IMR-90 (cell line): Measurements from ENCODE around the gene KLHDC3. TPM values are rescaled to one million over a fixed set of nuclear protein-coding genes. Genes with fewer than 3 reads are reported as not detected.

Source experiments
- ATAC-seq: fragments of 200-7000 bp; cut with Tn5 transposase; 2 replicates; pipeline ENCODE4 v1.9.1; 2020; ENCODE audit warnings: low read depth, mild to moderate bottlenecking, moderate library complexity
- BruUV-seq: library from RNA; stranded (reverse); fragments of 400-500 nt; replicated peaks from 2 replicates; lab custom pipeline; 2021; lab: Mats Ljungman, UMichigan
- CTCF ChIA-PET: fragments of 300-600 bp; formaldehyde crosslinking; extraction: SDS; loops from one replicate; lab custom pipeline; 2021; ENCODE audit warnings: antibody characterized with exemption; lab: Yijun Ruan, JAX
- POLR2A ChIA-PET: fragments of 300-600 bp; sonication (Branson Sonifier 250); formaldehyde crosslinking; loops from one replicate; lab custom pipeline; 2022; ENCODE audit warnings: antibody characterized with exemption; ENCODE audit not compliant: unreplicated experiment; lab: Charles Lee
- DNase-seq: peaks from one replicate; pipeline ENCODE4 v3.0.0; 2013
- H2AFZ ChIP-seq: replicated peaks from 2 replicates; pipeline ENCODE3; 2013; ENCODE audit warnings: low read length, mild to moderate bottlenecking; ENCODE audit not compliant: poor library complexity
- H2AK5ac ChIP-seq: 2 replicates; pipeline ENCODE4 v1.6.1; 2013; ENCODE audit warnings: low read depth, low read length, inconsistent platforms
- H2AK9ac ChIP-seq: replicated peaks from 2 replicates; pipeline ENCODE3; 2013; ENCODE audit warnings: mild to moderate bottlenecking, low read depth, low read length, moderate library complexity; ENCODE audit not compliant: poor library complexity
- H2BK120ac ChIP-seq: 2 replicates; pipeline ENCODE4 v1.6.1; 2013; ENCODE audit warnings: low read depth, low read length, inconsistent platforms
- H2BK15ac ChIP-seq: 3 replicates; pipeline ENCODE4 v1.6.1; 2013; ENCODE audit warnings: low read depth, low read length, inconsistent platforms
- H2BK20ac ChIP-seq: 2 replicates; pipeline ENCODE4 v1.6.1; 2013; ENCODE audit warnings: low read depth, mild to moderate bottlenecking, inconsistent platforms, low read length, moderate library complexity
- H2BK5ac ChIP-seq: 2 replicates; pipeline ENCODE4 v1.6.1; 2013; ENCODE audit warnings: mild to moderate bottlenecking, low read depth, low read length, inconsistent platforms; ENCODE audit not compliant: poor library complexity, severe bottlenecking
- H3K14ac ChIP-seq: replicated peaks from 2 replicates; pipeline ENCODE4 v1.6.1; 2013; ENCODE audit warnings: low read depth, low read length, inconsistent platforms
- H3K18ac ChIP-seq: 2 replicates; pipeline ENCODE4 v1.6.1; 2013; ENCODE audit warnings: low read depth, low read length, control low read depth
- H3K23ac ChIP-seq: 2 replicates; pipeline ENCODE4 v1.6.1; 2013; ENCODE audit warnings: low read depth, low read length, inconsistent platforms
- H3K27ac ChIP-seq: 2 replicates; pipeline ENCODE4 v1.5.1; 2013; ENCODE audit warnings: mild to moderate bottlenecking, control low read depth, low read length; ENCODE audit not compliant: insufficient read depth
- H3K27me3 ChIP-seq: 2 replicates; pipeline ENCODE4 v1.6.1; 2013; ENCODE audit warnings: low read length; ENCODE audit not compliant: control insufficient read depth, insufficient read depth
- H3K36me3 ChIP-seq: 2 replicates; pipeline ENCODE4 v1.6.1; 2013; ENCODE audit warnings: low read length, mixed read lengths; ENCODE audit not compliant: control insufficient read depth, insufficient read depth
- H3K4ac ChIP-seq: 2 replicates; pipeline ENCODE4 v1.6.1; 2013; ENCODE audit warnings: low read depth, low read length, inconsistent platforms
- H3K4me1 ChIP-seq: 2 replicates; pipeline ENCODE4 v1.6.1; 2013; ENCODE audit warnings: low read length, mixed read lengths; ENCODE audit not compliant: control insufficient read depth, insufficient read depth
- H3K4me2 ChIP-seq: 2 replicates; pipeline ENCODE4 v1.6.1; 2013; ENCODE audit warnings: low read depth, mild to moderate bottlenecking, control low read depth, low read length, moderate library complexity
- H3K4me3 ChIP-seq: 2 replicates; pipeline ENCODE4 v1.5.1; 2013; ENCODE audit warnings: low read depth, mild to moderate bottlenecking, control low read depth, low read length, moderate library complexity; ENCODE audit not compliant: insufficient read depth
- H3K56ac ChIP-seq: 2 replicates; pipeline ENCODE4 v1.6.1; 2013; ENCODE audit warnings: low read length, inconsistent platforms; ENCODE audit not compliant: insufficient read depth; ENCODE audit errors: extremely low read depth
- H3K79me1 ChIP-seq, 2 experiments: 2 replicates each; pipeline ENCODE4 v1.6.1; 2013; ENCODE audit warnings: low read length in 2 of 2, inconsistent platforms in 1 of 2, low read depth in 1 of 2
- H3K9ac ChIP-seq: 2 replicates; pipeline ENCODE4 v1.6.1; 2013; ENCODE audit warnings: low read depth, low read length, control low read depth
- H3K9me1 ChIP-seq: 2 replicates; pipeline ENCODE4 v1.6.1; 2013; ENCODE audit warnings: low read length, inconsistent platforms; ENCODE audit not compliant: insufficient read depth
- H3K9me3 ChIP-seq: 2 replicates; pipeline ENCODE4 v1.6.1; 2013; ENCODE audit warnings: low read length; ENCODE audit not compliant: control insufficient read depth, insufficient read depth
- H4K20me1 ChIP-seq: 2 replicates; pipeline ENCODE4 v1.6.1; 2013; ENCODE audit warnings: low read length, inconsistent platforms; ENCODE audit not compliant: insufficient read depth
- H4K5ac ChIP-seq: 2 replicates; pipeline ENCODE4 v1.6.1; 2013; ENCODE audit warnings: mild to moderate bottlenecking, low read depth, low read length, control low read depth
- H4K8ac ChIP-seq, 2 experiments: 2 replicates each; pipeline ENCODE4 v1.6.1; 2013; ENCODE audit warnings: low read depth in 2 of 2, low read length in 2 of 2, control low read depth in 1 of 2, inconsistent platforms in 1 of 2
- H4K91ac ChIP-seq: 2 replicates; pipeline ENCODE4 v1.6.1; 2013; ENCODE audit warnings: low read depth, low read length, inconsistent platforms; ENCODE audit not compliant: insufficient read depth
- BHLHE40 ChIP-seq: fragments of 150-350 bp; IDR thresholded peaks from 2 replicates; pipeline ENCODE4 v1.6.1; 2016; ENCODE audit warnings: mild to moderate bottlenecking, low read depth, low read length
- CEBPB ChIP-seq: IDR thresholded peaks from 2 replicates; pipeline ENCODE4 v1.6.1; 2012; ENCODE audit warnings: low read depth, low read length, improper control_type of control experiment
- CHD1 ChIP-seq: IDR thresholded peaks from 2 replicates; pipeline ENCODE4 v1.6.1; 2012; ENCODE audit warnings: low read depth, low read length, improper control_type of control experiment
- ELK1 ChIP-seq: fragments of 150-350 bp; IDR thresholded peaks from 2 replicates; pipeline ENCODE4 v1.6.1; 2016; ENCODE audit warnings: low read depth, mild to moderate bottlenecking, low read length, moderate library complexity, borderline replicate concordance
- FOS ChIP-seq: fragments of 150-350 bp; IDR thresholded peaks from 2 replicates; pipeline ENCODE4 v1.6.1; 2016; ENCODE audit warnings: low read depth, low read length
- MAFK ChIP-seq: IDR thresholded peaks from 2 replicates; pipeline ENCODE4 v1.6.1; 2012; ENCODE audit warnings: low read depth, low read length, improper control_type of control experiment
- MAZ ChIP-seq: IDR thresholded peaks from 2 replicates; pipeline ENCODE4 v1.6.1; 2012; ENCODE audit warnings: low read depth, mild to moderate bottlenecking, low read length, improper control_type of control experiment, moderate library complexity, borderline replicate concordance
- MXI1 ChIP-seq: IDR thresholded peaks from 2 replicates; pipeline ENCODE4 v1.6.1; 2012; ENCODE audit warnings: low read depth, mild to moderate bottlenecking, low read length, moderate library complexity, borderline replicate concordance
- NFE2L2 ChIP-seq: fragments of 150-350 bp; IDR thresholded peaks from 2 replicates; pipeline ENCODE4 v1.6.1; 2016; ENCODE audit warnings: low read depth, mild to moderate bottlenecking, low read length
- POLR2A ChIP-seq: IDR thresholded peaks from 2 replicates; pipeline ENCODE4 v1.6.1; 2012; ENCODE audit warnings: mild to moderate bottlenecking, low read depth, low read length
- RAD21 ChIP-seq: IDR thresholded peaks from 2 replicates; pipeline ENCODE4 v1.6.1; 2012; ENCODE audit warnings: low read length, improper control_type of control experiment
- RCOR1 ChIP-seq: IDR thresholded peaks from 2 replicates; pipeline ENCODE4 v1.6.1; 2012; ENCODE audit warnings: mild to moderate bottlenecking, low read length, improper control_type of control experiment; ENCODE audit not compliant: insufficient replicate concordance
- RFX5 ChIP-seq: IDR thresholded peaks from 2 replicates; pipeline ENCODE4 v1.8.0; 2012; ENCODE audit warnings: low read depth, mild to moderate bottlenecking, low read length, moderate library complexity
- SMC3 ChIP-seq: fragments of 150-350 bp; IDR thresholded peaks from 2 replicates; pipeline ENCODE4 v1.6.1; 2016; ENCODE audit warnings: low read depth, mild to moderate bottlenecking, antibody characterized with exemption, low read length, moderate library complexity
- WGBS, 2 experiments: methylation state at CpG; one replicate each; pipeline versions ENCODE4 v1.1.5 to v1.1.7; 2013; ENCODE audit warnings: missing lambda C conversion rate in 2 of 2; ENCODE audit not compliant: insufficient read length in 1 of 2; ENCODE audit errors: extremely low coverage in 2 of 2; 5-methylcytosine and 5-hydroxymethylcytosine counted together
- dilution Hi-C: fragments of 300-500 bp; cut with HindIII; formaldehyde crosslinking; loops from one replicate; pipeline ENCODE4 v1.14.3; 2018; ENCODE audit warnings: low sequenced_read_pairs; ENCODE audit not compliant: unreplicated experiment
- in situ Hi-C: fragments of 300-500 bp; cut with MboI; formaldehyde crosslinking; loops from 3 replicates; pipeline ENCODE4 v1.14.3; 2019; ENCODE audit warnings: low sequenced_read_pairs, inconsistent platforms, mixed read lengths
- intact Hi-C: fragments of 100-400 bp; cut with micrococcal nuclease; formaldehyde crosslinking; loops from 2 replicates; pipeline ENCODE4 v1.10.0; 2022
- polyA plus RNA-seq, 3 experiments: library from polyadenylated mRNA; depleted of rRNA; stranded (reverse); fragments of >200 nt; gene quantifications; 2 replicates each; pipeline ENCODE4 v1.2.3, GENCODE V29; 2012; ENCODE audit warnings: low replicate concordance in 1 of 3
- total RNA-seq: library from RNA; depleted of rRNA; stranded (reverse); fragments of >200 nt; gene quantifications from 2 replicates; pipeline ENCODE4 v1.2.3, GENCODE V29; 2012
- TF ChIP-seq, protein P1 (sequence below): fragments of 150-350 bp; IDR thresholded peaks from 2 replicates; pipeline ENCODE4 v1.6.1; 2017; ENCODE audit warnings: mild to moderate bottlenecking, antibody characterized with exemption, low read length, low read depth
- TF ChIP-seq, protein P2 (sequence below): conservative IDR thresholded peaks from 2 replicates; pipeline ENCODE4 v1.5.1; 2012; ENCODE audit warnings: mild to moderate bottlenecking, low read depth, low read length, improper control_type of control experiment

Gene KLHDC3
- total and polyA plus RNA-seq, 2 of the 4 experiments (the other 2 are of a cell fraction) = 57.1 to 76.0 TPM

DNA sequence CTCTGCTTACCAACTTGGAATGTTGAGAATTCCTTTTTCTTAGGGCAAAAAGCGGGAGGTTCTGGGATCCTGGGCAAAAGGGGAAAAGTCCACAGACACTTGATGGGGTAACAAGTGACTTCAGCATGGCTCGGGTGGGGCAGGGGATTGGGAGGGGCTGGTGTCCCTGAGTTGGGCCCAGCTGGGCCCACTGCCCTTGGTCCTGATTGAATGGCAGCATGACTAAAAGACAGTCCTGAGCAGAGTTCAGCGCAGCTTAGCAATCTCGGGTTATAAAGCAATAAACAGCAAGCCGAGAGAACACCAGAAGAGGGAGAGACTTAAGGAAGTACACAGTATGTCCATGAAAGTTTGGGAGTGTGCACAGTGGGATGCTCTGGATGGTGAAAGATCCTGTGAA, 24.1 kb upstream of the KLHDC3 start:
- BruUV-seq = no TSS peak
- Histone ChIP-seq H3K56ac (no peak overlapping the region), H3K9ac (no peak overlapping the region), H3K4me1 (peaks cover 3% of the 10 kb centered on the region; the same call in 1 of the 2 replicates), H3K14ac (no peak overlapping the region), H2BK15ac (no peak overlapping the region), H3K18ac (no peak overlapping the region), H4K8ac (no peak overlapping the region), H2BK20ac (no peak overlapping the region), H3K27ac (no peak overlapping the region), H3K4me3 (no peak overlapping the region), H3K36me3 (peaks cover 23% of the 10 kb centered on the region), H4K5ac (no peak overlapping the region), H2AK9ac (no peak overlapping the region), H3K9me3 (no peaks in the 10 kb centered on the region), H2BK5ac (no peak overlapping the region), H3K4me2 (no peak overlapping the region), H2AK5ac (no peak overlapping the region), H2AFZ (no peak overlapping the region), H3K79me1 (peaks cover 61 to 69% of the 10 kb centered on the region in 2 experiments), H3K4ac (no peak overlapping the region), H4K20me1 (peaks cover 25% of the 10 kb centered on the region), H3K23ac (0 out of 2 replicates have a peak overlapping the region, but pooled peaks have one; percentile 2), H3K27me3 (no peaks in the 10 kb centered on the region), H2BK120ac (no peak overlapping the region), H4K91ac (no peak overlapping the region), H3K9me1 (peaks cover 19% of the 10 kb centered on the region; the same call in 1 of the 2 replicates)
- CTCF ChIA-PET = no interaction called here
- DNase-seq = no peak
- POLR2A ChIA-PET = no interaction called here
- dilution Hi-C loops (no loop called here), in situ Hi-C loops (no loop called here), intact Hi-C loops (no loop called here)
- TF ChIP-seq, protein P1, sequence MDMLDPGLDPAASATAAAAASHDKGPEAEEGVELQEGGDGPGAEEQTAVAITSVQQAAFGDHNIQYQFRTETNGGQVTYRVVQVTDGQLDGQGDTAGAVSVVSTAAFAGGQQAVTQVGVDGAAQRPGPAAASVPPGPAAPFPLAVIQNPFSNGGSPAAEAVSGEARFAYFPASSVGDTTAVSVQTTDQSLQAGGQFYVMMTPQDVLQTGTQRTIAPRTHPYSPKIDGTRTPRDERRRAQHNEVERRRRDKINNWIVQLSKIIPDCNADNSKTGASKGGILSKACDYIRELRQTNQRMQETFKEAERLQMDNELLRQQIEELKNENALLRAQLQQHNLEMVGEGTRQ = no peak
- TF ChIP-seq MXI1 (no peak), FOS (no peak), NFE2L2 (no peak), ELK1 (no peak), POLR2A (no peak), MAZ (no peak), CEBPB (no peak), MAFK (no peak), SMC3 (no peak), BHLHE40 (no peak), RCOR1 (no peak), CHD1 (no peak), RAD21 (no peak), RFX5 (no peak)
- TF ChIP-seq, protein P2, sequence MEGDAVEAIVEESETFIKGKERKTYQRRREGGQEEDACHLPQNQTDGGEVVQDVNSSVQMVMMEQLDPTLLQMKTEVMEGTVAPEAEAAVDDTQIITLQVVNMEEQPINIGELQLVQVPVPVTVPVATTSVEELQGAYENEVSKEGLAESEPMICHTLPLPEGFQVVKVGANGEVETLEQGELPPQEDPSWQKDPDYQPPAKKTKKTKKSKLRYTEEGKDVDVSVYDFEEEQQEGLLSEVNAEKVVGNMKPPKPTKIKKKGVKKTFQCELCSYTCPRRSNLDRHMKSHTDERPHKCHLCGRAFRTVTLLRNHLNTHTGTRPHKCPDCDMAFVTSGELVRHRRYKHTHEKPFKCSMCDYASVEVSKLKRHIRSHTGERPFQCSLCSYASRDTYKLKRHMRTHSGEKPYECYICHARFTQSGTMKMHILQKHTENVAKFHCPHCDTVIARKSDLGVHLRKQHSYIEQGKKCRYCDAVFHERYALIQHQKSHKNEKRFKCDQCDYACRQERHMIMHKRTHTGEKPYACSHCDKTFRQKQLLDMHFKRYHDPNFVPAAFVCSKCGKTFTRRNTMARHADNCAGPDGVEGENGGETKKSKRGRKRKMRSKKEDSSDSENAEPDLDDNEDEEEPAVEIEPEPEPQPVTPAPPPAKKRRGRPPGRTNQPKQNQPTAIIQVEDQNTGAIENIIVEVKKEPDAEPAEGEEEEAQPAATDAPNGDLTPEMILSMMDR = no peak
- 88% methylated on average over 4 of the region's 5 CpGs; no CpG with 5 or more reads in 1 of the 2 experiments for WGBS, 2 experiments
- ATAC-seq = no peak
